Neural cell (in vitro differentiated cells): ENCODE data around the gene TAS2R9. TPM values are rescaled to one million over a fixed set of nuclear protein-coding genes. Genes with fewer than 3 reads are reported as not detected.

ENCODE experiments used
- H2AFZ ChIP-seq: fragments of 200-600, 300-800 bp; sonication (generic), shearing (Covaris generic); 2 replicates; pipeline ENCODE4 v1.6.0; 2014; ENCODE audit warnings: low read depth, mild to moderate bottlenecking, antibody characterized with exemption, low read length, moderate library complexity
- H3F3A ChIP-seq: fragments of 200-600 bp; shearing (Covaris generic); 2 replicates; pipeline ENCODE4 v1.6.1; 2016; ENCODE audit warnings: mild to moderate bottlenecking, moderate library complexity, mixed read lengths, antibody characterized with exemption, low read length; ENCODE audit not compliant: insufficient read depth, poor library complexity, severe bottlenecking
- H3K27ac ChIP-seq: fragments of 200-600, 300-800 bp; sonication (generic), shearing (Covaris generic); 2 replicates; pipeline ENCODE4 v1.5.1; 2014; ENCODE audit warnings: mild to moderate bottlenecking, low read length, moderate library complexity
- H3K27me3 ChIP-seq: fragments of 300-800, 200-600 bp; sonication (generic), shearing (Covaris generic); 2 replicates; pipeline ENCODE4 v1.6.0; 2014; ENCODE audit warnings: mild to moderate bottlenecking, low read depth, low read length, moderate library complexity; ENCODE audit not compliant: insufficient read depth
- H3K36me3 ChIP-seq: fragments of 300-800, 200-600 bp; sonication (generic), shearing (Covaris generic); 2 replicates; pipeline ENCODE4 v1.5.1; 2014; ENCODE audit warnings: mild to moderate bottlenecking, antibody characterized with exemption, low read length, moderate library complexity; ENCODE audit not compliant: insufficient read depth
- H3K4me2 ChIP-seq: fragments of 300-800, 200-600 bp; sonication (generic), shearing (Covaris generic); 2 replicates; pipeline ENCODE4 v1.6.0; 2014; ENCODE audit warnings: mild to moderate bottlenecking, low read length
- H3K4me3 ChIP-seq: fragments of 300-800, 200-600 bp; sonication (generic), shearing (Covaris generic); 2 replicates; pipeline ENCODE4 v1.5.1; 2014; ENCODE audit warnings: mild to moderate bottlenecking, low read length, moderate library complexity
- H3K79me2 ChIP-seq: fragments of 200-600 bp; shearing (Covaris generic); replicated peaks from 2 replicates; pipeline ENCODE4 v1.6.0; 2014; ENCODE audit warnings: mild to moderate bottlenecking, low read length, moderate library complexity; ENCODE audit not compliant: insufficient read depth
- H3K9ac ChIP-seq: fragments of 300-800, 200-600 bp; sonication (generic), shearing (Covaris generic); 2 replicates; pipeline ENCODE4 v1.6.1; 2016; ENCODE audit warnings: mild to moderate bottlenecking, low read length, mixed read lengths
- H3K9me2 ChIP-seq: fragments of 200-600 bp; shearing (Covaris generic); 2 replicates; pipeline ENCODE4 v1.6.1; 2016; ENCODE audit warnings: mild to moderate bottlenecking, low read length, mixed read lengths; ENCODE audit not compliant: insufficient read depth
- H3K9me3 ChIP-seq: fragments of 200-600, 300-800 bp; sonication (generic), shearing (Covaris generic); 2 replicates; pipeline ENCODE4 v1.6.1; 2016; ENCODE audit warnings: mild to moderate bottlenecking, mixed run types, low read length, moderate library complexity, mixed read lengths
- H4K20me1 ChIP-seq: fragments of 200-600 bp; shearing (Covaris generic); 2 replicates; pipeline ENCODE4 v1.6.1; 2016; ENCODE audit warnings: mild to moderate bottlenecking, mixed run types; ENCODE audit not compliant: insufficient read depth
- CTCF ChIP-seq: fragments of 450-650 bp; IDR thresholded peaks from 2 replicates; pipeline ENCODE4 v1.5.1; 2014; ENCODE audit warnings: antibody characterized with exemption, mild to moderate bottlenecking, moderate library complexity; ENCODE audit not compliant: poor library complexity, severe bottlenecking
- EP300 ChIP-seq: fragments of 450-650 bp; conservative IDR thresholded peaks from 2 replicates; pipeline ENCODE4 v1.6.1; 2014; ENCODE audit warnings: antibody characterized with exemption, mild to moderate bottlenecking, moderate library complexity; ENCODE audit not compliant: poor library complexity, severe bottlenecking
- EZH2 ChIP-seq: fragments of 200-600, 300-800 bp; shearing (Covaris generic), sonication (generic); IDR thresholded peaks from 2 replicates; pipeline ENCODE4 v1.6.1; 2014; ENCODE audit warnings: antibody characterized with exemption, low read length, borderline replicate concordance, mild to moderate bottlenecking; ENCODE audit not compliant: insufficient read depth, poor library complexity, severe bottlenecking
- MXI1 ChIP-seq: fragments of 450-650 bp; conservative IDR thresholded peaks from 2 replicates; pipeline ENCODE4 v1.6.1; 2014; ENCODE audit warnings: antibody characterized with exemption, mild to moderate bottlenecking; ENCODE audit not compliant: poor library complexity, severe bottlenecking
- POLR2AphosphoS5 ChIP-seq: IDR thresholded peaks from 2 replicates; pipeline ENCODE4 v1.6.1; 2012
- RAD21 ChIP-seq: fragments of 450-650 bp; conservative IDR thresholded peaks from 2 replicates; pipeline ENCODE4 v1.6.1; 2014; ENCODE audit warnings: antibody characterized with exemption, mild to moderate bottlenecking, moderate library complexity
- REST ChIP-seq: IDR thresholded peaks from 2 replicates; pipeline ENCODE4 v1.6.1; 2012; ENCODE audit warnings: borderline replicate concordance
- SMC3 ChIP-seq: fragments of 450-650 bp; conservative IDR thresholded peaks from 2 replicates; pipeline ENCODE4 v1.6.1; 2014; ENCODE audit warnings: antibody characterized with exemption, mild to moderate bottlenecking, moderate library complexity; ENCODE audit not compliant: poor library complexity
- TAF1 ChIP-seq: IDR thresholded peaks from 2 replicates; pipeline ENCODE4 v1.6.1; 2012; ENCODE audit warnings: low read depth
- polyA plus RNA-seq: library from polyadenylated mRNA; depleted of rRNA; stranded (reverse); fragments of >200 nt; gene quantifications from 2 replicates; pipeline ENCODE4 v1.2.3, GENCODE V29; 2014

Gene TAS2R9
- polyA plus RNA-seq, 1 donor from 2014 or later: 0.32 TPM

GRCh38 chr12:10853776-10854175 lies 43.8 kb upstream of the TAS2R9 start:
- no peak overlapping the region for H3K9ac ChIP-seq

GRCh38 chr12:10851243-10851858 lies 41.4 kb upstream of the TAS2R9 start:
- no peak overlapping the region for H2AFZ ChIP-seq
- H3K9me2 ChIP-seq: no peaks in the 10 kb centered on the region
- no peak overlapping the region for H3K27ac ChIP-seq
- peaks cover 8% of the 10 kb centered on the region for H3K9me3 ChIP-seq
- H3K36me3 ChIP-seq: no peaks in the 10 kb centered on the region
- no peaks in the 10 kb centered on the region for H3F3A ChIP-seq
- no peaks in the 10 kb centered on the region for H3K79me2 ChIP-seq
- H4K20me1 ChIP-seq: no peaks in the 10 kb centered on the region
- H3K4me3 ChIP-seq: no peak overlapping the region
- H3K27me3 ChIP-seq: no peaks in the 10 kb centered on the region
- no peak overlapping the region for H3K4me2 ChIP-seq
- no peak overlapping the region for H3K9ac ChIP-seq
- no peak for TF ChIP-seq REST
- no peak for TF ChIP-seq EP300
- no peak for TF ChIP-seq TAF1
- no peak for TF ChIP-seq RAD21
- no peak for TF ChIP-seq POLR2AphosphoS5
- TF ChIP-seq SMC3: no peak

More at GRCh38 chr12:10853776-10854175, 43.8 kb upstream of the TAS2R9 start:
- Histone ChIP-seq H3K4me3 (no peak overlapping the region), H3K9me2 (no peaks in the 10 kb centered on the region), H3K36me3 (no peaks in the 10 kb centered on the region), H4K20me1 (no peaks in the 10 kb centered on the region), H3K27ac (no peak overlapping the region), H3F3A (no peaks in the 10 kb centered on the region), H2AFZ (no peak overlapping the region), H3K4me2 (no peak overlapping the region), H3K79me2 (no peaks in the 10 kb centered on the region), H3K9me3 (peaks cover 10% of the 10 kb centered on the region), H3K27me3 (no peaks in the 10 kb centered on the region)
- no peak for TF ChIP-seq TAF1
- TF ChIP-seq RAD21: no peak
- no peak for TF ChIP-seq MXI1
- no peak for TF ChIP-seq REST
- TF ChIP-seq POLR2AphosphoS5: no peak
- TF ChIP-seq SMC3: no peak
- no peak for TF ChIP-seq EZH2
- TF ChIP-seq EP300: no peak
- TF ChIP-seq CTCF: no peak
